HepG2 (cell line): ENCODE measurements around the gene TLN1. TPM values are rescaled to one million over a fixed set of nuclear protein-coding genes. Genes with fewer than 3 reads are reported as not detected.

Experiments
- ARID2 ChIP-seq: sonication (generic); formaldehyde crosslinking; IDR thresholded peaks from 2 replicates; pipeline ENCODE4 v1.8.1; 2022; ENCODE audit warnings: mild to moderate bottlenecking, missing genetic modification reagents, borderline replicate concordance
- BRCA1 ChIP-seq: sonication (generic); formaldehyde crosslinking; IDR thresholded peaks from 2 replicates; pipeline ENCODE4 v1.4.0; 2020; ENCODE audit warnings: missing genetic modification reagents
- CENPX ChIP-seq: sonication (generic); formaldehyde crosslinking; IDR thresholded peaks from 2 replicates; pipeline ENCODE4 v1.9.0; 2021; ENCODE audit warnings: mild to moderate bottlenecking, missing genetic modification reagents, moderate library complexity
- GATA4 ChIP-seq: sonication (generic); IDR thresholded peaks from 2 replicates; pipeline ENCODE4 v1.6.1; 2016; ENCODE audit warnings: antibody characterized with exemption, low read depth, borderline replicate concordance
- GATAD1 ChIP-seq: IDR thresholded peaks from 2 replicates; pipeline ENCODE4 v1.6.1; 2016; ENCODE audit warnings: missing genetic modification reagents, missing compliant biosample characterization
- GPBP1L1 ChIP-seq: sonication (generic); formaldehyde crosslinking; IDR thresholded peaks from 2 replicates; pipeline ENCODE4 v1.5.0; 2020; ENCODE audit warnings: mild to moderate bottlenecking, missing genetic modification reagents
- GTF2F1 ChIP-seq: fragments of 150-350 bp; IDR thresholded peaks from 2 replicates; pipeline ENCODE4 v1.6.1; 2014; ENCODE audit warnings: low read length
- NBN ChIP-seq: fragments of 450-650 bp; conservative IDR thresholded peaks from 2 replicates; pipeline ENCODE4 v1.6.1; 2017
- NFIB ChIP-seq: sonication (generic); formaldehyde crosslinking; IDR thresholded peaks from 2 replicates; pipeline ENCODE4 v1.9.0; 2021; ENCODE audit warnings: missing genetic modification reagents, mild to moderate bottlenecking, borderline replicate concordance
- NR2C2 ChIP-seq: sonication (generic); formaldehyde crosslinking; IDR thresholded peaks from 2 replicates; pipeline ENCODE4 v1.4.0; 2020; ENCODE audit warnings: missing genetic modification reagents, mild to moderate bottlenecking, moderate library complexity, borderline replicate concordance
- PLRG1 ChIP-seq: fragments of 450-650 bp; conservative IDR thresholded peaks from 2 replicates; pipeline ENCODE4 v1.6.1; 2016
- PRMT3 ChIP-seq: sonication (generic); formaldehyde crosslinking; IDR thresholded peaks from 2 replicates; pipeline ENCODE4 v1.8.1; 2022; ENCODE audit warnings: low read depth, mild to moderate bottlenecking, moderate library complexity, missing genetic modification reagents, borderline replicate concordance
- SCMH1 ChIP-seq: sonication (generic); formaldehyde crosslinking; IDR thresholded peaks from 2 replicates; pipeline ENCODE4 v1.9.0; 2021; ENCODE audit warnings: missing genetic modification reagents, mild to moderate bottlenecking, borderline replicate concordance
- SIX4 ChIP-seq: sonication (generic); formaldehyde crosslinking; IDR thresholded peaks from 2 replicates; pipeline ENCODE4 v1.4.0; 2020; ENCODE audit warnings: missing genetic modification reagents
- SSRP1 ChIP-seq: IDR thresholded peaks from 2 replicates; pipeline ENCODE4 v1.6.1; 2016; ENCODE audit warnings: control low read depth
- SUZ12 ChIP-seq: fragments of 150-350 bp; IDR thresholded peaks from 2 replicates; pipeline ENCODE4 v1.6.1; 2014; ENCODE audit warnings: low read depth, low read length
- THYN1 ChIP-seq: sonication (generic); formaldehyde crosslinking; IDR thresholded peaks from 2 replicates; pipeline ENCODE4 v1.8.1; 2023; ENCODE audit warnings: low read depth, mild to moderate bottlenecking, moderate library complexity, missing genetic modification reagents, borderline replicate concordance
- ZBTB1 ChIP-seq: sonication (generic); formaldehyde crosslinking; IDR thresholded peaks from 2 replicates; pipeline ENCODE4 v1.4.0; 2020; ENCODE audit warnings: missing genetic modification reagents, borderline replicate concordance
- ZBTB46 ChIP-seq: sonication (generic); formaldehyde crosslinking; IDR thresholded peaks from 2 replicates; pipeline ENCODE4 v1.4.0; 2020; ENCODE audit warnings: mild to moderate bottlenecking, missing genetic modification reagents, borderline replicate concordance
- ZNF432 ChIP-seq: sonication (generic); formaldehyde crosslinking; IDR thresholded peaks from 2 replicates; pipeline ENCODE4 v1.5.0; 2020; ENCODE audit warnings: missing genetic modification reagents, mild to moderate bottlenecking, borderline replicate concordance
- ZNF564 ChIP-seq: sonication (generic); formaldehyde crosslinking; IDR thresholded peaks from 2 replicates; pipeline ENCODE4 v1.8.1; 2023; ENCODE audit warnings: mild to moderate bottlenecking, missing genetic modification reagents
- ZNF629 ChIP-seq: sonication (generic); formaldehyde crosslinking; conservative IDR thresholded peaks from 2 replicates; pipeline ENCODE4 v1.5.0; 2020; ENCODE audit warnings: missing genetic modification reagents
- ZNF709 ChIP-seq: sonication (generic); formaldehyde crosslinking; IDR thresholded peaks from 2 replicates; pipeline ENCODE4 v1.5.0; 2020; ENCODE audit warnings: mild to moderate bottlenecking, missing genetic modification reagents
- ZNF790 ChIP-seq: sonication (generic); formaldehyde crosslinking; IDR thresholded peaks from 2 replicates; pipeline ENCODE4 v1.8.0; 2022; ENCODE audit warnings: missing genetic modification reagents, mild to moderate bottlenecking, borderline replicate concordance
- ZSCAN12 ChIP-seq: sonication (generic); formaldehyde crosslinking; IDR thresholded peaks from 2 replicates; pipeline ENCODE4 v1.9.0; 2021; ENCODE audit warnings: mild to moderate bottlenecking, missing genetic modification reagents
- polyA plus RNA-seq, 8 experiments: library from polyadenylated mRNA; depleted of rRNA in 3 of 8; stranded (reverse) in 7 of 8; unstranded in 1 of 8; fragments of >200 nt; fragmentation: Illumina TruSeq in 4 of 8; extraction: Trizol in 4 of 8; gene quantifications; 2 replicates each; pipeline versions ENCODE4 v1.2.1 to v1.2.3, GENCODE V29; 2011 to 2016; ENCODE audit warnings: low read depth in 4 of 8, missing spikeins in 1 of 8, mixed read lengths in 1 of 8; ENCODE audit not compliant: insufficient read depth in 1 of 8
- total RNA-seq, 5 experiments: library from RNA; depleted of rRNA; stranded (reverse); fragments of >200 nt; fragmentation: Illumina TruSeq; extraction: Trizol; gene quantifications; 2 replicates each; pipeline ENCODE4 v1.2.3, GENCODE V29; 2016; ENCODE audit warnings: low read depth in 1 of 5
- TF ChIP-seq, protein P1 (sequence below): sonication (generic); formaldehyde crosslinking; IDR thresholded peaks from 2 replicates; pipeline ENCODE4 v1.4.0; 2020; ENCODE audit warnings: missing genetic modification reagents; ENCODE audit errors: not compliant biosample characterization
- TF ChIP-seq, protein P2 (sequence below): IDR thresholded peaks from 2 replicates; pipeline ENCODE4 v1.6.1; 2012; ENCODE audit warnings: inconsistent platforms
- TF ChIP-seq, protein P3 (sequence below): sonication (generic); formaldehyde crosslinking; IDR thresholded peaks from 2 replicates; pipeline ENCODE4 v1.8.1; 2023; ENCODE audit warnings: missing genetic modification reagents, mild to moderate bottlenecking, borderline replicate concordance

Gene TLN1
- total and polyA plus RNA-seq, 2 of the 13 experiments (the other 11 are each of a cell fraction or from before 2014, with no cell fraction given): 35.2 to 51.8 TPM

- TF ChIP-seq ZSCAN12 (CRISPR knock-in tag) (no peak), SIX4 (CRISPR knock-in tag) (peak; percentile 93), GATA4 (no peak), ZNF709 (CRISPR knock-in tag) (no peak), ARID2 (CRISPR knock-in tag) (no peak), ZNF564 (CRISPR knock-in tag) (no peak), NR2C2 (CRISPR knock-in tag) (no peak), CENPX (CRISPR knock-in tag) (no peak), SSRP1 (CRISPR knock-in tag) (no peak), GTF2F1 (no peak), BRCA1 (CRISPR knock-in tag) (no peak), ZBTB46 (CRISPR knock-in tag) (no peak), ZNF629 (peak; percentile 31; the same call in 1 of the 2 replicates), ZNF432 (CRISPR knock-in tag) (no peak), GATAD1 (CRISPR knock-in tag) (peak; percentile 47; the same call in 1 of the 2 replicates), PLRG1 (no peak), GPBP1L1 (CRISPR knock-in tag) (no peak), PRMT3 (CRISPR knock-in tag) (no peak), ZNF790 (CRISPR knock-in tag) (no peak), ZBTB1 (CRISPR knock-in tag) (no peak), SCMH1 (CRISPR knock-in tag) (no peak), SUZ12 (no peak), NFIB (CRISPR knock-in tag) (no peak), THYN1 (CRISPR knock-in tag) (no peak), NBN (no peak)
- TF ChIP-seq, protein P1, sequence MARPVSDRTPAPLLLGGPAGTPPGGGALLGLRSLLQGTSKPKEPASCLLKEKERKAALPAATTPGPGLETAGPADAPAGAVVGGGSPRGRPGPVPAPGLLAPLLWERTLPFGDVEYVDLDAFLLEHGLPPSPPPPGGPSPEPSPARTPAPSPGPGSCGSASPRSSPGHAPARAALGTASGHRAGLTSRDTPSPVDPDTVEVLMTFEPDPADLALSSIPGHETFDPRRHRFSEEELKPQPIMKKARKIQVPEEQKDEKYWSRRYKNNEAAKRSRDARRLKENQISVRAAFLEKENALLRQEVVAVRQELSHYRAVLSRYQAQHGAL: no peak
- TF ChIP-seq, protein P2, sequence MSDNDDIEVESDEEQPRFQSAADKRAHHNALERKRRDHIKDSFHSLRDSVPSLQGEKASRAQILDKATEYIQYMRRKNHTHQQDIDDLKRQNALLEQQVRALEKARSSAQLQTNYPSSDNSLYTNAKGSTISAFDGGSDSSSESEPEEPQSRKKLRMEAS: peak; percentile 46; the same call in 1 of the 2 replicates
- TF ChIP-seq, protein P3, sequence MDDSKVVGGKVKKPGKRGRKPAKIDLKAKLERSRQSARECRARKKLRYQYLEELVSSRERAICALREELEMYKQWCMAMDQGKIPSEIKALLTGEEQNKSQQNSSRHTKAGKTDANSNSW (CRISPR knock-in tag): no peak
Observed at GRCh38 chr9:35669331-35670145, 62.5 kb downstream of the TLN1 start (continued).
